ENCODE results near the gene CPA4. TPM values are rescaled to one million over a fixed set of nuclear protein-coding genes. Genes with fewer than 3 reads are reported as not detected.

Gene CPA4
- total and polyA plus RNA-seq, 2 experiments from 2014 or later, result not detected

DNA sequence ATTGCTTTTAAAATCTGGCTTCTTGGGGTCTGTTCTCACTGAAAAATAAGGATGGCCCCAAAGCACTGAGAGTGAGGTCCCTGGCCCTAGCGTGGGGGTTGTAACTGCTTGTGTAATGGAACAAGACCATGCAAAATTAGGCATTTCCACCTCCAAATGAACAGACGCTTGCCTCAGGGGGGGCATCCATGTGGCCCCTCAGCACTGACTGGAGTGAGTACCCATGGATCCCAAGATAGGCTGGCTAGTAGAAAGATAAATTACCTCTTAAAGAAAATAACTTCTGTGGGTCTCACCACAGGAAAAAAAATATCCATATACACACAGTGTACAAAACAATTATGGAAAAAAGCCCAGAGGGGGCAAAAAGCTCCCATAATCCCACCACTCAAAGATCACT, 72.1 kb downstream of the CPA4 start:
- H3K4me3 Mint-ChIP-seq, result no peak overlapping the region
- Histone ChIP-seq H3K9me2 (ENCODE audit: insufficient read depth) (no peaks in the 10 kb centered on the region), H3F3A (replicated peaks; ENCODE audit: low read depth) (no peaks in the 10 kb centered on the region), H3K36me3 (ENCODE audit: insufficient read depth) (no peaks in the 10 kb centered on the region), H3K27ac (ENCODE audit: low read depth) (no peak overlapping the region), H3K27me3 (ENCODE audit: insufficient read depth) (no peaks in the 10 kb centered on the region), H4K20me1 (replicated peaks; ENCODE audit: insufficient read depth) (no peaks in the 10 kb centered on the region), H3K79me2 (replicated peaks; ENCODE audit: insufficient read depth) (no peaks in the 10 kb centered on the region), H3K4me3 (no peak overlapping the region), H2AFZ (no peak overlapping the region), H3K4me1 (ENCODE audit: insufficient read depth) (peaks cover 5% of the 10 kb centered on the region; the same call in 1 of the 2 replicates), H3K4me2 (no peak overlapping the region)
- peaks cover 7% of the 10 kb centered on the region for H3K27me3 Mint-ChIP-seq (ENCODE audit: insufficient read depth, low read depth, poor library complexity)
- H3K4me1 Mint-ChIP-seq, result peaks cover 21% of the 10 kb centered on the region
- TF ChIP-seq STAT1 (IDR thresholded peaks at IDR 0.05; ENCODE audit: unreplicated experiment) (no peak), EZH2phosphoT487 (IDR thresholded peaks at IDR 0.05; ENCODE audit: unreplicated experiment) (no peak), ZNF114 (CRISPR knock-in tag; IDR thresholded peaks at IDR 0.05) (no peak), NANOG (IDR thresholded peaks at IDR 0.05; ENCODE audit: borderline replicate concordance) (no peak), JUNB (IDR thresholded peaks at IDR 0.05; ENCODE audit: unreplicated experiment) (no peak), ZNF462 (CRISPR knock-in tag; IDR thresholded peaks at IDR 0.05) (no peak)
- H3K9me3 Mint-ChIP-seq, result peaks cover 12% of the 10 kb centered on the region
- no peak overlapping the region for H3K27ac Mint-ChIP-seq
- no peak for ATAC-seq
- H3K36me3 Mint-ChIP-seq (ENCODE audit: low read depth), result peaks cover 7% of the 10 kb centered on the region; the same call in 1 of the 3 replicates
- no peak for DNase-seq (ENCODE audit: low spot score)

All from GM23338 (cell line).